ENCODE results near the gene CACYBP. TPM values are rescaled to one million over a fixed set of nuclear protein-coding genes. Genes with fewer than 3 reads are reported as not detected.

The CACYBP gene
- polyA plus RNA-seq, 2 of the 4 experiments (the other 2 are of a cell fraction), result 151 to 253 TPM

DNA sequence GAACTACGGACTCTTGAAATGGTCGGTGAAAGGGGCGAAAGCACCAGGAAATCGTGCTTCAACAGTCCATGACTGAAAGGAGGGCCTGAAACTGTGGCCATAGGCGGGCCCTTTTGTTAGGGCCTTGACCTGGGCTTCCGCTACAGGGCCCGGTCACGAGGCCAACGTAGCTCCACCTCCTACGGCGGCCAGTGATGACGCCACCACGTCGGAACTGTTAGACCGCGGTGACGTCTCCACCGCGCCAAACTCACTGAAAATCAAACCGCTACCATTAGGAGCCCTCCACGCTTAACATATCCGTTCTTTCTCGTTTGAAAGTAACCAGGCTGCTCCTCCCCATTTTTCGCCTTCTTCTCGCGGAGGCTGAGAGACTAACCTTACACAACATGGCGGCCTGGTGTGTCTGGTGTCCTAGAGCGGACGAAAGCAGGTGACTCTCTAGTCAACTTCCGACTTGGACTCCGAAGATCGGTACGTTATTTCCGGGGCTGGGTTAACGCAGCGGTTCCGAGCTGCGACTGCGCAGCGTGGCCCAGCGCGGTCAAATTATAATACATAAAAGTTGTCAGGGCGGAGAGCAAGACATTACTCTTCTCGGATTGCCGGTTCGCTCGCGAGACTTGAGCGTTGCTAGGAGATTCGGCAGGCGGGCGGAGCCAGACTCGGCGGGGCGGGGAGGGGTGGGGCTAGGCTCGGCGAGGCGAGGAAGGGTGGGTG, 371 bp upstream of the CACYBP start (continued):
- TF ChIP-seq HMGXB4 (CRISPR knock-in tag; IDR thresholded peaks at IDR 0.05; ENCODE audit: borderline replicate concordance) (peak; percentile 32; the same call in 1 of the 2 replicates), FOXS1 (CRISPR knock-in tag; IDR thresholded peaks at IDR 0.05) (no peak), RNF2 (IDR thresholded peaks at IDR 0.05; ENCODE audit: borderline replicate concordance, low read depth) (no peak), NR3C1 (IDR thresholded peaks at IDR 0.05) (no peak), NFE2L2 (conservative IDR thresholded peaks at IDR 0.05; ENCODE audit: low read length) (no peak), RARB (CRISPR knock-in tag; IDR thresholded peaks at IDR 0.05) (0 out of 2 replicates have a peak, but pooled peaks have one; percentile 25), CBX8 (IDR thresholded peaks at IDR 0.05) (no peak), POLR2AphosphoS2 (conservative IDR thresholded peaks at IDR 0.05; ENCODE audit: low read length) (no peak; the same call in 1 of the 2 replicates), ZNF302 (CRISPR knock-in tag; IDR thresholded peaks at IDR 0.05) (no peak), HOXB13 (CRISPR knock-in tag; IDR thresholded peaks at IDR 0.05; ENCODE audit: low read depth) (no peak), MAFK (IDR thresholded peaks at IDR 0.05; ENCODE audit: partially characterized antibody) (no peak), KDM5A (IDR thresholded peaks at IDR 0.05) (no peak), HEYL (CRISPR knock-in tag; IDR thresholded peaks at IDR 0.05) (no peak), ZSCAN20 (CRISPR knock-in tag; IDR thresholded peaks at IDR 0.05) (no peak), ZFP36 (IDR thresholded peaks at IDR 0.05; ENCODE audit: borderline replicate concordance, partially characterized antibody) (peak; percentile 22), FOSB (CRISPR knock-in tag; IDR thresholded peaks at IDR 0.05) (no peak; the same call in 1 of the 2 replicates), RFX5 (IDR thresholded peaks at IDR 0.05) (peak; percentile 63), HOXB5 (CRISPR knock-in tag; IDR thresholded peaks at IDR 0.05) (0 out of 2 replicates have a peak, but pooled peaks have one; percentile 0), RCOR1 (IDR thresholded peaks at IDR 0.05; ENCODE audit: low read depth, low read length) (no peak), CBX2 (IDR thresholded peaks at IDR 0.05; ENCODE audit: borderline replicate concordance, low read depth) (no peak)
- TF ChIP-seq, protein P1, sequence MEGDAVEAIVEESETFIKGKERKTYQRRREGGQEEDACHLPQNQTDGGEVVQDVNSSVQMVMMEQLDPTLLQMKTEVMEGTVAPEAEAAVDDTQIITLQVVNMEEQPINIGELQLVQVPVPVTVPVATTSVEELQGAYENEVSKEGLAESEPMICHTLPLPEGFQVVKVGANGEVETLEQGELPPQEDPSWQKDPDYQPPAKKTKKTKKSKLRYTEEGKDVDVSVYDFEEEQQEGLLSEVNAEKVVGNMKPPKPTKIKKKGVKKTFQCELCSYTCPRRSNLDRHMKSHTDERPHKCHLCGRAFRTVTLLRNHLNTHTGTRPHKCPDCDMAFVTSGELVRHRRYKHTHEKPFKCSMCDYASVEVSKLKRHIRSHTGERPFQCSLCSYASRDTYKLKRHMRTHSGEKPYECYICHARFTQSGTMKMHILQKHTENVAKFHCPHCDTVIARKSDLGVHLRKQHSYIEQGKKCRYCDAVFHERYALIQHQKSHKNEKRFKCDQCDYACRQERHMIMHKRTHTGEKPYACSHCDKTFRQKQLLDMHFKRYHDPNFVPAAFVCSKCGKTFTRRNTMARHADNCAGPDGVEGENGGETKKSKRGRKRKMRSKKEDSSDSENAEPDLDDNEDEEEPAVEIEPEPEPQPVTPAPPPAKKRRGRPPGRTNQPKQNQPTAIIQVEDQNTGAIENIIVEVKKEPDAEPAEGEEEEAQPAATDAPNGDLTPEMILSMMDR (IDR thresholded peaks at IDR 0.05), result no peak
- TF ChIP-seq, protein P2, sequence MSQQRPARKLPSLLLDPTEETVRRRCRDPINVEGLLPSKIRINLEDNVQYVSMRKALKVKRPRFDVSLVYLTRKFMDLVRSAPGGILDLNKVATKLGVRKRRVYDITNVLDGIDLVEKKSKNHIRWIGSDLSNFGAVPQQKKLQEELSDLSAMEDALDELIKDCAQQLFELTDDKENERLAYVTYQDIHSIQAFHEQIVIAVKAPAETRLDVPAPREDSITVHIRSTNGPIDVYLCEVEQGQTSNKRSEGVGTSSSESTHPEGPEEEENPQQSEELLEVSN (IDR thresholded peaks at IDR 0.05; ENCODE audit: borderline replicate concordance, low read depth), result no peak; the same call in 1 of the 2 replicates
- TF ChIP-seq, protein P3, sequence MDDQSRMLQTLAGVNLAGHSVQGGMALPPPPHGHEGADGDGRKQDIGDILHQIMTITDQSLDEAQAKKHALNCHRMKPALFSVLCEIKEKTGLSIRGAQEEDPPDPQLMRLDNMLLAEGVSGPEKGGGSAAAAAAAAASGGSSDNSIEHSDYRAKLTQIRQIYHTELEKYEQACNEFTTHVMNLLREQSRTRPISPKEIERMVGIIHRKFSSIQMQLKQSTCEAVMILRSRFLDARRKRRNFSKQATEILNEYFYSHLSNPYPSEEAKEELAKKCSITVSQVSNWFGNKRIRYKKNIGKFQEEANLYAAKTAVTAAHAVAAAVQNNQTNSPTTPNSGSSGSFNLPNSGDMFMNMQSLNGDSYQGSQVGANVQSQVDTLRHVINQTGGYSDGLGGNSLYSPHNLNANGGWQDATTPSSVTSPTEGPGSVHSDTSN (IDR thresholded peaks at IDR 0.05), result peak; percentile 46; the same call in 1 of the 2 replicates
- TF ChIP-seq, protein P4, sequence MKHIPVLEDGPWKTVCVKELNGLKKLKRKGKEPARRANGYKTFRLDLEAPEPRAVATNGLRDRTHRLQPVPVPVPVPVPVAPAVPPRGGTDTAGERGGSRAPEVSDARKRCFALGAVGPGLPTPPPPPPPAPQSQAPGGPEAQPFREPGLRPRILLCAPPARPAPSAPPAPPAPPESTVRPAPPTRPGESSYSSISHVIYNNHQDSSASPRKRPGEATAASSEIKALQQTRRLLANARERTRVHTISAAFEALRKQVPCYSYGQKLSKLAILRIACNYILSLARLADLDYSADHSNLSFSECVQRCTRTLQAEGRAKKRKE (CRISPR knock-in tag; IDR thresholded peaks at IDR 0.05; ENCODE audit: low read depth), result no peak

All from A549 (cell line).